ENCODE data around the gene MSX2.

MSX2 gene

GRCh38 chr5:174724484-174725260 is at the start of gene MSX2:
MSX2 (plus strand) TSS chr5:174724582; CDS start chr5:174724660, 78 bp downstream.
- POLR2A ChIA-PET, result no interaction called here
- DNase-seq (ENCODE audit: extremely low spot score), result no peak
- TF ChIP-seq CTCF (IDR thresholded peaks at IDR 0.05; ENCODE audit: control extremely low read depth, extremely low read depth, low read depth, missing control alignments), result no peak
- CTCF ChIA-PET, result no interaction called here

GRCh38 chr5:174675110-174675509 is 49.3 kb upstream of the MSX2 start:
- DNase-seq (ENCODE audit: extremely low spot score), result no peak
- CTCF ChIA-PET, result no interaction called here
- POLR2A ChIA-PET, result no interaction called here
- TF ChIP-seq CTCF (IDR thresholded peaks at IDR 0.05; ENCODE audit: control extremely low read depth, extremely low read depth, low read depth, missing control alignments), result no peak

GRCh38 chr5:174675916-174676315 is 48.5 kb upstream of the MSX2 start:
- ChIA-PET CTCF (no interaction called here), POLR2A (no interaction called here)
- TF ChIP-seq CTCF (IDR thresholded peaks at IDR 0.05; ENCODE audit: control extremely low read depth, extremely low read depth, low read depth, missing control alignments), result no peak
- no peak for DNase-seq (ENCODE audit: extremely low spot score)

- no peak for DNase-seq (ENCODE audit: extremely low spot score)
- TF ChIP-seq CTCF (IDR thresholded peaks at IDR 0.05; ENCODE audit: control extremely low read depth, extremely low read depth, low read depth, missing control alignments), result no peak
- POLR2A ChIA-PET, result no interaction called here
- CTCF ChIA-PET, result no interaction called here
Observed at GRCh38 chr5:174678107-174678506, 46.3 kb upstream of the MSX2 start.

GRCh38 chr5:174680901-174681565 is 43.3 kb upstream of the MSX2 start:
- ChIA-PET POLR2A (no interaction called here), CTCF (no interaction called here)
- no peak for DNase-seq (ENCODE audit: extremely low spot score)
- TF ChIP-seq CTCF (IDR thresholded peaks at IDR 0.05; ENCODE audit: control extremely low read depth, extremely low read depth, low read depth, missing control alignments), result no peak

- POLR2A ChIA-PET, result interaction anchor here (0.7 kb wide), 1 partner anchor 250 kb away, joined by 4 read pairs; no protein-coding TSS in a partner anchor
- no peak for TF ChIP-seq CTCF (IDR thresholded peaks at IDR 0.05; ENCODE audit: control extremely low read depth, extremely low read depth, low read depth, missing control alignments)
- CTCF ChIA-PET, result interaction anchor here (1.0 to 1.6 kb wide), 2 partner anchors 31 to 90 kb away, joined by 3 read pairs; no protein-coding TSS in a partner anchor
- no peak for DNase-seq (ENCODE audit: extremely low spot score)
Observed at GRCh38 chr5:174687503-174687902, 36.9 kb upstream of the MSX2 start.
